NCI-H2081 treated with DMSO at 0.1 percent for 48 hours (cell line): ENCODE results near the gene KLF13.

ENCODE experiments used
- DNase-seq: peaks from one replicate; lab custom pipeline; 2025; lab: John Stamatoyannopoulos, UW

The KLF13 gene

DNA sequence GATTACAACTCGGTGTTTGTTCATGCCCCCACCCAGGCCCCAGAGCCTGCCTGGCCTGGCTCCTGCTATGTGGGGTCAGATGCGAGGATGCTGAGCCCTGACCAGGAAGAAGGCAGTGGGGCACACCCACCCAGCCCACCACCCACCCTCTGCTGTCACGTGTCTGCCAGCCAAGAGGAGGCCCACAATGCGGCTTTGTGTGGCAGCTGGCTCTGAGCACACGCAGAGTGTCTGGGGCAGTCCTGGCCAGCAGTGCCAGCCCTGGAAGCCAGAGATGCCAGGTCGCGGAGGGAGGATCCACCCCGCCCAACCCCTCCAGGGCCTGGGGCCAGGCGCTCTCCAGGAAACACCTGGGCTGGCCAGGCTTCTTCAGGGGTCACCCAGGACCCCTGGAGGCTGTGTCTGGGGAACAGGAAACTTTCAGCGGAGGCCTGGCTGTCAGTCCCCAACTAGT is 26.4 kb upstream of the KLF13 start:
- no peak for DNase-seq

DNA sequence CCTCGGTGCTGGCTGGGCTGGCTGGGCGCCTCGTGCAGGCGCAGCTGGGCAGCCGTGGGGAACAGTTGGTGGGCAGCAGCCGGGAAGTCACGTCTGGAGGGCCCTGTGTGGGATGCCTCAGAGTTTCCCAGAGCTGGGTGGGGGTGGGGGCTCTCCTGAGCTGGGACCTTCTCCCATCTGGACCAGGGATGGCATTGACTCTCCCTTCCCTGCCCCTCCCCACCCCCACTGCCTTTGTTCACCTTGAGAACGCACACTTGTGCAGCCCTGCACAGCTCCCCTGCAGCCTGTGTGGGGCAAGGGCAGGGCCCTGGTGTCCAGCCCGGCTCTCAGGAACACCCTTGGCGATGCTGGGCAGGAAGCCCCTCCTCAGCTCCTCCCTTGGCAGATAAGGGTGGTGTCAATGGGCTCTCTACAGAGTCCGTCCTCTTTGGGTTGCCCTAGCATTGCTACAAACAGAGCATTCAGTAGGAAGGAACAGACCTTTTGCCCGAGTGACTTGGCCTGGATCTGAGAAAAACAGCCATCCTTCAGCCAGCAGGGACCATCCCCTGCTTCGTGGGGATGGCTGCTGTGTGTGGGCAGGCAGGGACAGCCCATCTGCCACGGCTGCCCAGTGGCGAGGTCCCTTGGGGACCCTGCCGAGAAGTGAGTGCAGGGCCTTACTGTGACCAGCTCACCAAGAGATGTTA is 25.5 kb upstream of the KLF13 start:
- DNase-seq = no peak

GRCh38 chr15:31301673-31301990 is 25.0 kb upstream of the KLF13 start:
- DNase-seq = no peak

- DNase-seq = no peak
Observed at GRCh38 chr15:31302029-31302657, 24.5 kb upstream of the KLF13 start.

DNA sequence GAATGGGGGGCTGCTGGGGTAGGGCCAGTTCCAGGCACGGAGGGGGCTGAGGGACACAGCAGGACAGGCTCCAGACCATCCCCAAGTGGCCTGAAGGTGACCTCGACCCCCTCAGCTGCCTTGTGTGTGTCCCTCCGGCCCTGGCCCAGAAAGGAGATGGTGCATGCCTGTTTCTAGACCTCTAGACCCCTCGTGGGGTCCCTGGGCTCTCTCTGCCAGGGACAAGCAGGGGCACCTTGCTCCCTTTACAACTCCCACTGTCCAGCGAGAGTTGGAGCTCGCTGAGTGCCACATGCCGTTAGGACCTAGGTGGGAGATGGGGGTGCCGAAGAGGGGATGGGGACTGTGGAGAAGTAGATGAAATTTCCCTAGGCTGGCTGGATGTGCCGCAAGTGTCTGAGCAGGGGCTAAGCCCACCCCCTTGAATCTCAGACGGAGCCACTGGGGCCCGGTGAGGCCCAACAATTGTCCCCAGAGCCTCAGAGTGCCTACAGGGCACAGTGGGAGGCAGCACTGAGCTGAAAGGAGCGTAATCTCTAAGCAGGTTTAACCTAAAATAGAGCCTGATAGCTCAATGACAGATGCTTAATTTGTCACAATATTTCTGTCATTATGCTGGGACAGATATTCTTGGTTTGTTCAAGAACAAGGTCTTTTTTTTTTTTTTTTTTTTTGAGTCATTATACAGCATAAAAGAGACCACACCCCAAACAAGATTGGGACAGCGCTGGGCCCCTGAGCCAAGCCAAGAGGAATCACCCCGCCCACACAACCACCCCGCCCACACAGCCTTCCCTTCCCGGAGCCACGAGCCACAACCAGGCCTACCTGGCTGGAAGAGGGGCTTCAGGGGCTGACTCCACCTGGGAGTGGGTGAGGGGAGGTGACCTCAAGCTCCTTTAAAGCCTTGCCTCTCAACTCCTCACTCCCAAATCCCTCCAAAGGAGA is 23.6 kb upstream of the KLF13 start:
- no peak for DNase-seq

GRCh38 chr15:31303726-31304648 is 22.6 kb upstream of the KLF13 start:
- no peak for DNase-seq

- peak; percentile 86 for DNase-seq
Observed at GRCh38 chr15:31304751-31305365, 21.8 kb upstream of the KLF13 start.

GRCh38 chr15:31305375-31305774 is 21.3 kb upstream of the KLF13 start:
- no peak for DNase-seq

GRCh38 chr15:31305796-31306425 is 20.7 kb upstream of the KLF13 start:
- DNase-seq = no peak

DNA sequence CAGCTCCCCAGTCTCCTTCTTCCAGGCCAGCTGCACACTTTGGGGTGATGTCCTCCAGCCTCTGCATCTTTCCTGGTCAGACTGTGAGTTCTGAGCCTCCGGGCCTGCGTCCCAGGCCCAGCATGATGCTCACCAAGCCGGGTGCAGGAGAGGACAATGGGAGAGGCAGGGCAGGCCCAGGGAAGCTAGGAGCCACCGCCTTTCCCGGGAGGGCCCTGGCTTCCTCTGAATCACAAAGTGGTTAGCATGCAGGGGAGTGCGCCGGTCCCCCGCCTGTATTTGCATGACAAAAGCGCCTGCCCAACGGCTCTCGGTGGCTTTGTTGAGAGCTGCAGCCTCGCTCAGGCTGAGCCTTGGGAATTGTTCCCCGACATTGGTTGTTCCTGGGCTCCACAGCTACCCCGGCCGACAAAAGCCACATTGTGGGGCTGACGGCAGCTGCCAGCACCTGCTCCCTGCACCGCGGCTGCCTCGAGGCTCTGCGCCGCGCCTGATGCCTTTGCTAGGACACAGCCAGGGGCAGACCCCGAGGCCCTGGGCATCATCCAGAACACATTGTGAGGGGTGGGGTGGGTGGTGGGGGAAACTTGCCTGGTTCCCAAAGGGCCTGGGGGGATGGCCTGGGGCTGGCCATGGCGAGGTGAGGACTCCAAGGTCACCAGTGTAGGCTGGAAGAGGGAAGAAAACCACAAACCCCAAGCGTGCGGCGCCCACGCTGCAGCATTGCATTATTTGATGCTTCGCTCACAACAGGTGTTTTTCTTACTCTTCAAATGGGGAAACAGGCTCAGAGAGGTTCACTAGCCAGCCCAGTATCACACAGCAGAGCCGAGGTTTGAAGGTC is 20.0 kb upstream of the KLF13 start:
- peak; percentile 80 for DNase-seq

- DNase-seq = no peak
Observed at GRCh38 chr15:31307270-31308184, 19.1 kb upstream of the KLF13 start.

DNA sequence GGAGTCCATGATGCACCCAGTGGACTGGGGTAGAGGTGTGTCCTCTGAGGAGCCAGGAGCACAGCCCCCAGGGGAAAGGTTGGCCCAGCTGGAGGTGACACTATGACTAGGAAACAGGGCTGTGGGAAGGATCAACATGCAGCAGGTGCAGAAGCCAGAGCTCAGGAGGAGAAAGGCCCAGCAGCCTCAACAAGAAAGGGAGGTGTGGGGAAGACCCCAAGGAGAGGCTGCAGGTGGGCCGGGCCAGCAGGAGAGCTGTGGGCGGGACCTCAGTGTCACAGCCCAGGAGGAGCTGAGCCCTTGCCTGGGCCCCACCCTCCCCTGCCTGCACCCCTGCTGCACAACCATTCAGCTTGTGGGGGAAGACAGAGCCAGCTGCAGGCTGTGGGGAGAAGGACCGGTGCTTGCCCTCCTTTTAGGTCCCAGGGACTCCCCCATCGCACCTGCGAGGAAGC is 18.4 kb upstream of the KLF13 start:
- no peak for DNase-seq

DNA sequence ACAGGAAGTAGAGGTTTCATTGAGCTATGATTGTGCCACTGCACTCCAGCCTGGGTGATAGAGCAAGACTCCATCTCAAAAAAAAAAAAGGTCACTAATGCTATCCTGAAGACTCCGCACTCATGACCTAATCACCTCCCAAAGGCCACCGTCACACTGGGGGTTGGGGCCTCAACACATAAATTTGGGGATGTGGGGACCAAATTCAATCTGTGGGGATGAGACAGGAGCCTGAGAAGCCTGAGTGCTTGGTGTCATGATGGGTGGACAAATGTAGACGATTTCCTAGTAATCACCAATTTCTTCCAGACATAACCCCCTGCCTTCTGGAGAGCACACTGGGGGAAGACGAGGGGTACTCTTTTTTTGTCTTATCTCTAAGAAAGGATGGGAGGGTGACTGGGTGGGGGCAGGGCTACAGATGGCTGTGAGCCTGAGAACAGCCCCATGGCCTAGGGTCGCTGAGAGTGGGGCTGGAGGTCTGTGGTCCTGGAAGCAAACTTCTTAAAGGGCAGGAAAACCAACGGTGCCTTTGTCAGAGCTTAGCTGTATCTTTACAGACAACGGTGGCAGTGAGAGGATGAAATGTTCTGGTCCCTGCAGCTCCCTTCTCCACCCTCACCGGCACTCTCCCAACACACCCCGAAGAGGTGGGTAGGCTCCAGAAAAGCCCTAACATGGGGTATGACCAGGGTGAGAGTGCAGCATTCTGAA is 16.6 kb upstream of the KLF13 start:
- DNase-seq = no peak

GRCh38 chr15:31311735-31312619 is 14.7 kb upstream of the KLF13 start:
- no peak for DNase-seq

DNA sequence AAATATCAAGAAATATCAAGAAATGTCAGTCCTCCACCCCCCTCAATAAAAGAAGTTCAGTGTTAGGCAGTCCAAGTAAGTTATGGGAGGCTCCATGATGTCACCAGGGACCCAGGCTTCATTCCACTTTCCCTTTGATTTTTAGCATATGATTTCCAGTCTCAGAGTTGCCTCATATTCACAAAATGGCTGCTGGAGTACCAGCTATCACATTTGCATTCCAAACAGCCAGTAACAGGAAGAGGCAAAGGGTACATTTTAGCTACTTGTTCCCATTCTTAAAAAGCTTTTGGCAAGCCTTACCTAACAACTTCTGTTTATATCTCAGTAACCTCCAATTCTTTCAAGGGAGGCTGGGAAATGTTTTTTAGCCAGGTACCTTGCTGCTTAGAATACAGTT is 13.4 kb upstream of the KLF13 start:
- DNase-seq = no peak

GRCh38 chr15:31314380-31314779 is 12.3 kb upstream of the KLF13 start:
- no peak for DNase-seq
